ENCODE measurements around the gene LIPI.

The LIPI gene

DNA sequence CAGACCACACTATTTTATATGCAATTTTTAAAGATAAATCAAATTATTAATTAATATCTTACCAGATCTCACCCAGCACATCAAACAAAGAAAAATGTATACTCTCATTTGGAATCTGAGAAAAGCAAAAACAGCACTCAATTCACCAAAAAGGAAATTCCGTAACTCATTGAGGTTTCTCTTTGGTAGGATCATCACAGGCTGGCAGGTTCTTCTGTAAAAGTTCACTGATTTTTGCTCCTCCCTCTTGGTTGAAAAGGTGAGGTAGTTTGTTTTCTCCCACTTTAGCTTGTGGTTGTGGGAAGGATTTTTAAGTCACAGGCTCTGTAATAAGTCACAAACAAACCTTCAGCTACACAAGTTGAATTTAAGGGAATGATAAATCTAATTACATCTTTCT is at the start of gene LIPI:
Gene LIPI (minus strand): TSS at position 218 of the 400 bp plus-strand sequence. CDS start 110 bp downstream, at position 108.
- no peaks in the 10 kb centered on the region for H3K36me3 ChIP-seq (ENCODE audit: control insufficient read depth, insufficient read depth, low read length)
- TF ChIP-seq, protein P1, sequence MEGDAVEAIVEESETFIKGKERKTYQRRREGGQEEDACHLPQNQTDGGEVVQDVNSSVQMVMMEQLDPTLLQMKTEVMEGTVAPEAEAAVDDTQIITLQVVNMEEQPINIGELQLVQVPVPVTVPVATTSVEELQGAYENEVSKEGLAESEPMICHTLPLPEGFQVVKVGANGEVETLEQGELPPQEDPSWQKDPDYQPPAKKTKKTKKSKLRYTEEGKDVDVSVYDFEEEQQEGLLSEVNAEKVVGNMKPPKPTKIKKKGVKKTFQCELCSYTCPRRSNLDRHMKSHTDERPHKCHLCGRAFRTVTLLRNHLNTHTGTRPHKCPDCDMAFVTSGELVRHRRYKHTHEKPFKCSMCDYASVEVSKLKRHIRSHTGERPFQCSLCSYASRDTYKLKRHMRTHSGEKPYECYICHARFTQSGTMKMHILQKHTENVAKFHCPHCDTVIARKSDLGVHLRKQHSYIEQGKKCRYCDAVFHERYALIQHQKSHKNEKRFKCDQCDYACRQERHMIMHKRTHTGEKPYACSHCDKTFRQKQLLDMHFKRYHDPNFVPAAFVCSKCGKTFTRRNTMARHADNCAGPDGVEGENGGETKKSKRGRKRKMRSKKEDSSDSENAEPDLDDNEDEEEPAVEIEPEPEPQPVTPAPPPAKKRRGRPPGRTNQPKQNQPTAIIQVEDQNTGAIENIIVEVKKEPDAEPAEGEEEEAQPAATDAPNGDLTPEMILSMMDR (IDR thresholded peaks at IDR 0.05; ENCODE audit: insufficient read depth, low read length, poor library complexity, severe bottlenecking), result no peak
- DNase-seq (ENCODE audit: extremely low read depth, insufficient read length), result no peak

DNA sequence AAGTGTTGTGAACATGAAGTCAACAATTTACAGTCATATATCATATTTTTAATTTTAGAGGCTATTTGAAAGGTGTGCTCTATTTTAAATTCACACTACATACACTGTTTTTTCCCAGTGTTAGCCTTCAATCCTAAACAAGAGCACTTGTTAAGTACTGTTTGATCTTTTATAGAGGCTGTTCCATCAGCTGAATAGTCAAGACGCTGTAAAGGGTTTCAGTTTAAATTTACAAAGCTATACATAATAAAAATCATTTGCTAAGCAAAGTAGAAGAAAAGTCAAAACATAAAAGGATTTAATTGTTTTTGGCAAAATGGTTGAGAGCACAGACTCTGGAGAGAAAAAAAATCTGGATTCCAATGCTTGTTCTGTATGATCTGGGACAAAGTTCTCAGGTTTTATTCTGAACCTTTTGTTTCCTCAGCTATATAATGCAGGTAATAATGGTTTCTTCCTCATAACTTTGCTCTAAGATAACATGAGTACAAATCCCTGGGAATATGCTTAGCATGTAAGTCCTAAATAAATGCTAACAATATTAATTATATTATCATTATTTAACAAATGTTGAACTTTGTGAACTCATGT is 49.5 kb upstream of the LIPI start:
- TF ChIP-seq, protein P1 (IDR thresholded peaks at IDR 0.05; ENCODE audit: insufficient read depth, low read length, poor library complexity, severe bottlenecking), result no peak
- Histone ChIP-seq H3K27me3 (replicated peaks; ENCODE audit: control insufficient read depth, insufficient read depth, low read length) (no peaks in the 10 kb centered on the region), H3K36me3 (ENCODE audit: control insufficient read depth, insufficient read depth, low read length) (no peaks in the 10 kb centered on the region), H3K4me3 (replicated peaks; ENCODE audit: low read depth, low read length) (no peak overlapping the region)
- no peak for DNase-seq (ENCODE audit: extremely low read depth, insufficient read length)

More for the DNA sequence above, at the start of gene LIPI:
- H3K4me3 ChIP-seq (replicated peaks; ENCODE audit: low read depth, low read length), result no peak within 1 kb of the TSS
- H3K27me3 ChIP-seq (replicated peaks; ENCODE audit: control insufficient read depth, insufficient read depth, low read length), result no peaks in the 10 kb centered on the region

DNA sequence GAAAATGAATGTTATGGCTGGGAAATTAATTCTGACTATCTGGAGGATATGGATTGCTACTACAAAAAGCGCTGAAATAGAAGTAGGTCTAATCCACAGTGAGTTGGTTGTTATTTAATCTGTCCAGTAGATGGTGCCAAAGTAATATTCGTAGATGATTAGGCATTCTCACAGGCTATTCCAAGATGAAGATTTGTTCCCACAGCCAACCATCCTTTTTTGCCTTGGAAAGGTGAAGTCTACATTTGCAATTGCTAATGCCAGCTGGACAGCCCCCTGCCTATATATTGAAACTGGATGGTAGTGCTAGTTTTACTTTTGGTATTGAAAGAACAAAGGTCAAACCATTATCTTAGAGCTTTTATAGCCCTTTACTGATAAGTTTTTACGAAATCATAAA is 49.0 kb upstream of the LIPI start:
- Histone ChIP-seq H3K4me3 (replicated peaks; ENCODE audit: low read depth, low read length) (no peak overlapping the region), H3K36me3 (ENCODE audit: control insufficient read depth, insufficient read depth, low read length) (no peaks in the 10 kb centered on the region), H3K27me3 (replicated peaks; ENCODE audit: control insufficient read depth, insufficient read depth, low read length) (no peaks in the 10 kb centered on the region)
- no peak for DNase-seq (ENCODE audit: extremely low read depth, insufficient read length)
- TF ChIP-seq, protein P1 (IDR thresholded peaks at IDR 0.05; ENCODE audit: insufficient read depth, low read length, poor library complexity, severe bottlenecking), result peak; percentile 38

DNA sequence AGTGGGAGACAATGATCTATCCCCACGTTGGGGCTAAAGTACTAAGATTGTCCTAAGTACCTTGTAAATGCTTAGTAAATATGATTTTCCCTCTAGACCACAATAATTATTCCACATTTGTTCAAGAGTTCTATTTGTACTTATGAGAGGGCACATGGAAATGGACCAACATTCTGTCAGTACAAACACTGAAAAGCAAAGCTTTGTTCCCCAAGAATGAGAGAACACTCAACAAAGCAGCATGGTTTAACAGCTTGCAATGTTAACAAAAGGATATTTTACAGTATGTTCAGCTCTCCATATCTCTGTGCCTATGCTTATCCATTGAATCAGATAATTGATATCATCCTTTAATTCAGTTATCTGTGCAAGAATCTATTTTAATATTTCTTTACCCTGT is 40.6 kb upstream of the LIPI start:
- DNase-seq (ENCODE audit: extremely low read depth, insufficient read length), result no peak
- TF ChIP-seq, protein P1 (IDR thresholded peaks at IDR 0.05; ENCODE audit: insufficient read depth, low read length, poor library complexity, severe bottlenecking), result no peak
- Histone ChIP-seq H3K36me3 (ENCODE audit: control insufficient read depth, insufficient read depth, low read length) (no peaks in the 10 kb centered on the region), H3K4me3 (replicated peaks; ENCODE audit: low read depth, low read length) (no peak overlapping the region), H3K27me3 (replicated peaks; ENCODE audit: control insufficient read depth, insufficient read depth, low read length) (no peaks in the 10 kb centered on the region)

DNA sequence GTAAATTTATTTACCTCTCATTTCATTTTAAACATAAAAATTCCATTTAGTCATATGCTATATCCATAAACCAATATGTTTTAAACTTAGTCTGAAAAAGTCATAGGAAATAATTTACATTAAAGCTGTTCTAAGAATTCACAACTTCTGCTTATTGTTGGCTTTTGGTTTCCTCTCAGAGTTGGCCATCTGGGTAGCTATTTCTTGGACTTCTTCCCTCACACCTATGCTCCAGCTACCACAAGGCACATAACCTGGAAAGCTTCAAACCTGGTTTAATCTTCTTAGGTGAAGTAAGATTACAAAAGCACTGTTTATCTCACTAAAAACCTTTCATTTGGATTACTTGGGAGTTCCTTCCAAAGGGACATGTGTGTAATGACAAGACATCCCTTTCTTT is 35.0 kb upstream of the LIPI start:
- Histone ChIP-seq H3K36me3 (ENCODE audit: control insufficient read depth, insufficient read depth, low read length) (no peaks in the 10 kb centered on the region), H3K4me3 (replicated peaks; ENCODE audit: low read depth, low read length) (no peak overlapping the region), H3K27me3 (replicated peaks; ENCODE audit: control insufficient read depth, insufficient read depth, low read length) (no peaks in the 10 kb centered on the region)
- TF ChIP-seq, protein P1 (IDR thresholded peaks at IDR 0.05; ENCODE audit: insufficient read depth, low read length, poor library complexity, severe bottlenecking), result no peak
- no peak for DNase-seq (ENCODE audit: extremely low read depth, insufficient read length)

DNA sequence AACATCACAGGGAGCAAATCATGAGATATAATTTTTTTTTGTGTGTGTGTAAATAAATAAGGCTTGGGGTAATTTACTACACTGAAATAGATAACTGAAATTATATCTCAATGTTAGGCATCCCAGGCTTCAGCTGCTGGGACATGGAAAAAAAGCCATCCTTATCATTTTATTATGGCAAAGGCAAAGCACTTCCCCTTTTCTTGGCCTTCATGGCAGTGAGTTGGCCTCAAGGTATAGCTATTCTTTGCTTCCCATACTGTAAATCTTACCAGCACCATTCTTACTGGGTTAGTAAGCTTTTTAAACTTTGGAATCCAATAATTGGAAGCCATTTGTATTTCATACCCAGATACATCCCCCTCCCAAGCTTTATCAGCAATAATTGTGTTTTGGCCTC is 34.2 kb upstream of the LIPI start:
- no peak for DNase-seq (ENCODE audit: extremely low read depth, insufficient read length)
- no peaks in the 10 kb centered on the region for H3K36me3 ChIP-seq (ENCODE audit: control insufficient read depth, insufficient read depth, low read length)
- TF ChIP-seq, protein P1 (IDR thresholded peaks at IDR 0.05; ENCODE audit: insufficient read depth, low read length, poor library complexity, severe bottlenecking), result no peak

More for the DNA sequence above, 34.2 kb upstream of the LIPI start:
- H3K27me3 ChIP-seq (replicated peaks; ENCODE audit: control insufficient read depth, insufficient read depth, low read length), result no peaks in the 10 kb centered on the region
- no peak overlapping the region for H3K4me3 ChIP-seq (replicated peaks; ENCODE audit: low read depth, low read length)
